HG03139 (cell line): ENCODE data around the gene KDM4B.

Experiments used
- ATAC-seq: cut with Tn5 transposase; IDR thresholded peaks from one replicate; pipeline ENCODE4 v1.9.1; 2021; ENCODE audit not compliant: unreplicated experiment

The KDM4B gene

GRCh38 chr19:5067678-5068077 is 98.8 kb downstream of the KDM4B start:
- ATAC-seq = no peak

GRCh38 chr19:5068233-5069072 is 99.5 kb downstream of the KDM4B start:
- ATAC-seq = no peak

- ATAC-seq = no peak
Observed at GRCh38 chr19:5070331-5070730, 101.4 kb downstream of the KDM4B start.

GRCh38 chr19:5070930-5071329 is 102.0 kb downstream of the KDM4B start:
- no peak for ATAC-seq

- ATAC-seq = no peak
Observed at GRCh38 chr19:5071579-5071978, 102.7 kb downstream of the KDM4B start.

- no peak for ATAC-seq
Observed at GRCh38 chr19:5072115-5072514, 103.2 kb downstream of the KDM4B start.

GRCh38 chr19:5073153-5073844 is 104.4 kb downstream of the KDM4B start:
- ATAC-seq = no peak

GRCh38 chr19:5074407-5074806 is 105.5 kb downstream of the KDM4B start:
- no peak for ATAC-seq

GRCh38 chr19:5074830-5075394 is 106.0 kb downstream of the KDM4B start:
- no peak for ATAC-seq

GRCh38 chr19:5075597-5075996 is 106.7 kb downstream of the KDM4B start:
- ATAC-seq = no peak

- ATAC-seq = no peak
Observed at GRCh38 chr19:5076440-5077208, 107.7 kb downstream of the KDM4B start.

- no peak for ATAC-seq
Observed at GRCh38 chr19:5077209-5077515, 108.2 kb downstream of the KDM4B start.

GRCh38 chr19:5078182-5078581 is 109.3 kb downstream of the KDM4B start:
- no peak for ATAC-seq

- no peak for ATAC-seq
Observed at GRCh38 chr19:5078666-5079065, 109.8 kb downstream of the KDM4B start.

- ATAC-seq = no peak
Observed at GRCh38 chr19:5079071-5079774, 110.3 kb downstream of the KDM4B start.

- no peak for ATAC-seq
Observed at GRCh38 chr19:5080030-5080654, 111.2 kb downstream of the KDM4B start.

GRCh38 chr19:5080809-5081208 is 111.9 kb downstream of the KDM4B start:
- ATAC-seq = no peak

- ATAC-seq = no peak
Observed at GRCh38 chr19:5081443-5082161, 112.7 kb downstream of the KDM4B start.

GRCh38 chr19:5083547-5083965 is 114.6 kb downstream of the KDM4B start:
- ATAC-seq = no peak

- ATAC-seq = no peak
Observed at GRCh38 chr19:5085566-5085965, 116.7 kb downstream of the KDM4B start.
